PFSK-1 (cell line): Measurements from ENCODE around the gene USP36.

ENCODE experiments used
- FOXP2 ChIP-seq: optimal IDR thresholded peaks from 2 replicates; pipeline ENCODE3; 2011; ENCODE audit warnings: borderline replicate concordance, control low read depth, inconsistent platforms; ENCODE audit not compliant: insufficient read depth; ENCODE audit errors: extremely low read length, extremely low read depth
- POLR2AphosphoS5 ChIP-seq: IDR thresholded peaks from 2 replicates; pipeline ENCODE4 v1.6.1; 2012; ENCODE audit warnings: low read depth, mild to moderate bottlenecking, control low read depth, low read length, moderate library complexity
- SIN3A ChIP-seq: IDR thresholded peaks from 2 replicates; pipeline ENCODE4 v1.6.1; 2012; ENCODE audit warnings: mild to moderate bottlenecking, low read length, moderate library complexity, borderline replicate concordance; ENCODE audit not compliant: insufficient read depth
- TAF1 ChIP-seq: IDR thresholded peaks from 2 replicates; pipeline ENCODE4 v1.6.1; 2012; ENCODE audit warnings: low read length, control low read depth, borderline replicate concordance; ENCODE audit not compliant: insufficient read depth
- TF ChIP-seq, protein P1 (sequence below), 2 experiments: IDR thresholded peaks; 2 replicates each; pipeline versions ENCODE4 v1.6.1 to v1.8.0; 2011 to 2012; ENCODE audit warnings: low read depth in 2 of 2, low read length in 2 of 2, control low read depth in 1 of 2, inconsistent platforms in 1 of 2, mild to moderate bottlenecking in 1 of 2, moderate library complexity in 1 of 2; ENCODE audit not compliant: insufficient read depth in 1 of 2

DNA sequence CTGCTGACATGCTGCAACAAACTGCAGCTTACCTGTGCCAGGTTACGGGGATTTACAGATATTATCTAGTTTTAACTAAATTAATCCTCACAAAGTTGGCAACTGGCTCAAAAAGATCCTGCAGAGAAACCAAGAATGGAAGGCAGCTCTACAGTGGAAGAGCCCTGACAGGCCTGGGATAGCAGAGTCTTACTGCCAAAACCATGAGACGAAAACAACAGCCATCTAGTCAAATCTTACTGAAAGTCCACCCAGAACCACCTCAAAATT is 8.1 kb downstream of the USP36 start:
- TF ChIP-seq TAF1, result no peak
- TF ChIP-seq FOXP2, result no peak
- TF ChIP-seq, protein P1, sequence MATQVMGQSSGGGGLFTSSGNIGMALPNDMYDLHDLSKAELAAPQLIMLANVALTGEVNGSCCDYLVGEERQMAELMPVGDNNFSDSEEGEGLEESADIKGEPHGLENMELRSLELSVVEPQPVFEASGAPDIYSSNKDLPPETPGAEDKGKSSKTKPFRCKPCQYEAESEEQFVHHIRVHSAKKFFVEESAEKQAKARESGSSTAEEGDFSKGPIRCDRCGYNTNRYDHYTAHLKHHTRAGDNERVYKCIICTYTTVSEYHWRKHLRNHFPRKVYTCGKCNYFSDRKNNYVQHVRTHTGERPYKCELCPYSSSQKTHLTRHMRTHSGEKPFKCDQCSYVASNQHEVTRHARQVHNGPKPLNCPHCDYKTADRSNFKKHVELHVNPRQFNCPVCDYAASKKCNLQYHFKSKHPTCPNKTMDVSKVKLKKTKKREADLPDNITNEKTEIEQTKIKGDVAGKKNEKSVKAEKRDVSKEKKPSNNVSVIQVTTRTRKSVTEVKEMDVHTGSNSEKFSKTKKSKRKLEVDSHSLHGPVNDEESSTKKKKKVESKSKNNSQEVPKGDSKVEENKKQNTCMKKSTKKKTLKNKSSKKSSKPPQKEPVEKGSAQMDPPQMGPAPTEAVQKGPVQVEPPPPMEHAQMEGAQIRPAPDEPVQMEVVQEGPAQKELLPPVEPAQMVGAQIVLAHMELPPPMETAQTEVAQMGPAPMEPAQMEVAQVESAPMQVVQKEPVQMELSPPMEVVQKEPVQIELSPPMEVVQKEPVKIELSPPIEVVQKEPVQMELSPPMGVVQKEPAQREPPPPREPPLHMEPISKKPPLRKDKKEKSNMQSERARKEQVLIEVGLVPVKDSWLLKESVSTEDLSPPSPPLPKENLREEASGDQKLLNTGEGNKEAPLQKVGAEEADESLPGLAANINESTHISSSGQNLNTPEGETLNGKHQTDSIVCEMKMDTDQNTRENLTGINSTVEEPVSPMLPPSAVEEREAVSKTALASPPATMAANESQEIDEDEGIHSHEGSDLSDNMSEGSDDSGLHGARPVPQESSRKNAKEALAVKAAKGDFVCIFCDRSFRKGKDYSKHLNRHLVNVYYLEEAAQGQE (IDR thresholded peaks at IDR 0.05; ENCODE audit: insufficient read depth in 1 of 2, low read depth in 2 of 2, low read length in 2 of 2), result no peak
- no peak for TF ChIP-seq POLR2AphosphoS5
- no peak for TF ChIP-seq SIN3A
